OCI-LY7 (cell line): ENCODE results near the gene SART3.

Experiments
- CTCF ChIP-seq: fragments of 200-600 bp; sonication (generic); conservative IDR thresholded peaks from 2 replicates; pipeline ENCODE4 v1.5.1; 2014; ENCODE audit warnings: mild to moderate bottlenecking, antibody characterized with exemption, low read length, moderate library complexity, mixed read lengths
- EZH2phosphoT487 ChIP-seq: fragments of 200-600 bp; sonication (generic); IDR thresholded peaks from 2 replicates; pipeline ENCODE4 v1.6.1; 2018; ENCODE audit warnings: low read depth, borderline replicate concordance, mild to moderate bottlenecking, mixed run types, antibody characterized with exemption, low read length, moderate library complexity, mixed read lengths

DNA sequence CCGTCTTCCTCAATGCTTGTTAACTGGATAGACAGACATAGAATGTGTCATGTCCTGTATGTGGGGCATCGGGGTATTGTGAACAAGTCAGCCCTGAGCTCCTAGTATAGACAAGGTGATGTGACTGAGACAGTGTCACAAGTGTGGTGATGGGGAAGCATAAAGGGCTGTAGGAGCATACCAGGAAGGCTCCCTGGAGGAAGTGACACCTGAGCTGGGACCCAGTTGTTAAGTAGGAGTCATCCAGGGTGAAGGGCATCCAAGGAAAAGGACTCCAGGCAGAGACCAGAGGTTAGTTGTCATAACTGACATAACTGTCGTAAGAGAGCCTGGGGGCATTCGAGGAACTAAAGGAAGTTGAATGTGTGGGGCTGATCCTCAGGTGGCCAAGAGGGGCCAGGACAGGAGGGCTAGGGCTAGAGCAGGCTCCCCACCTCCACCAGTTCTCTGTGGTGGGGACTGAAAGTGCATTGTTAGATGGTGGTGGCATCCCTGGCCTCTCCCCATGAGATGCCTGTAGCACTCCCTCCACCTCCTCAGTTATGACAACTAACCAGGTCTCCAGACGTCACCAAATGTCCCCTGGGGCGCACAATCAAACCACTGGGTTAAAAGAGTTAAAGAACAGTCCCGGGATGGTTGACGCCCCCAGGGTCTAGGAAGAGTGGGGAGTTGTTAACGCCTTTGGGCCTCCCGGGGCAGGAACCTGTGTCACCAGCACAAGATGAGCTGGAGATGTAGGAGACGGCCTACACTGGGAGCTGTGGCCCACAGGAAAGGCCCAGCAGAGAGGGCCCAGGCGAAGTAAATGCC lies 43.5 kb downstream of the SART3 start:
- TF ChIP-seq CTCF (no peak), EZH2phosphoT487 (no peak)
